ENCODE measurements around the gene MMD2.

DNA sequence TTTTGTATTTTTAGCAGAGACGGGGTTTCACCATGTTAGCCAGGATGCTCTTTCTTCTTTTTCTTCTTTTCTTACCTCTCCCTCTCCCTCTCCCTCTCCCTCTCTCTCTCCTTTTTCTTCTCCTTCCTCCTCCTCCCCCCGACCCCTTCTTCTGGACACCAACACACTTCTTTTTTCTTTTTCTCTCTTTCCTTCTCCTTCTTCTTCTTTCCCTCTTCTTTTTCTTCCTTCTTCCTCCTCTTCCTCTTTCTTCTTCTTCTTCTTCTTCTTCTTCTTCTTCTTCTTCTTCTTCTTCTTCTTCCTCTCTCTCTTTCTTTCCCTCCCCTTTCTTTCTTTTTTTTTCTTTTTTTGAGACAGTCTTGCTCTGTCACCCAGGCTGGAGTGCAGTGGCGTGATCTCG lies 14.0 kb downstream of the MMD2 start:
- TF ChIP-seq, protein P1, sequence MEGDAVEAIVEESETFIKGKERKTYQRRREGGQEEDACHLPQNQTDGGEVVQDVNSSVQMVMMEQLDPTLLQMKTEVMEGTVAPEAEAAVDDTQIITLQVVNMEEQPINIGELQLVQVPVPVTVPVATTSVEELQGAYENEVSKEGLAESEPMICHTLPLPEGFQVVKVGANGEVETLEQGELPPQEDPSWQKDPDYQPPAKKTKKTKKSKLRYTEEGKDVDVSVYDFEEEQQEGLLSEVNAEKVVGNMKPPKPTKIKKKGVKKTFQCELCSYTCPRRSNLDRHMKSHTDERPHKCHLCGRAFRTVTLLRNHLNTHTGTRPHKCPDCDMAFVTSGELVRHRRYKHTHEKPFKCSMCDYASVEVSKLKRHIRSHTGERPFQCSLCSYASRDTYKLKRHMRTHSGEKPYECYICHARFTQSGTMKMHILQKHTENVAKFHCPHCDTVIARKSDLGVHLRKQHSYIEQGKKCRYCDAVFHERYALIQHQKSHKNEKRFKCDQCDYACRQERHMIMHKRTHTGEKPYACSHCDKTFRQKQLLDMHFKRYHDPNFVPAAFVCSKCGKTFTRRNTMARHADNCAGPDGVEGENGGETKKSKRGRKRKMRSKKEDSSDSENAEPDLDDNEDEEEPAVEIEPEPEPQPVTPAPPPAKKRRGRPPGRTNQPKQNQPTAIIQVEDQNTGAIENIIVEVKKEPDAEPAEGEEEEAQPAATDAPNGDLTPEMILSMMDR (IDR thresholded peaks at IDR 0.05; ENCODE audit: extremely low read depth in 1 of 2, insufficient read depth in 1 of 2, low read depth in 1 of 2, low read length in 2 of 2) = no peak
- TF ChIP-seq POLR2A (IDR thresholded peaks at IDR 0.05; ENCODE audit: low read depth, low read length) = no peak
- no peak for TF ChIP-seq MYC (IDR thresholded peaks at IDR 0.05; ENCODE audit: low read depth, low read length)
- no peak for TF ChIP-seq POLR2AphosphoS5 (IDR thresholded peaks at IDR 0.05; ENCODE audit: insufficient read depth, low read depth, low read length)
- no peak for TF ChIP-seq EZH2 (IDR thresholded peaks at IDR 0.05; ENCODE audit: borderline replicate concordance, low read depth, low read length, severe bottlenecking)
- TF ChIP-seq, protein P2, sequence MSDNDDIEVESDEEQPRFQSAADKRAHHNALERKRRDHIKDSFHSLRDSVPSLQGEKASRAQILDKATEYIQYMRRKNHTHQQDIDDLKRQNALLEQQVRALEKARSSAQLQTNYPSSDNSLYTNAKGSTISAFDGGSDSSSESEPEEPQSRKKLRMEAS (IDR thresholded peaks at IDR 0.05; ENCODE audit: insufficient read depth, insufficient read length) = no peak
- no peak for TF ChIP-seq FOS (IDR thresholded peaks at IDR 0.05; ENCODE audit: borderline replicate concordance, insufficient read depth, low read length)
- TF ChIP-seq GATA2 (IDR thresholded peaks at IDR 0.05; ENCODE audit: insufficient read depth, insufficient read length, low read depth, low read length) = no peak
- TF ChIP-seq JUN (IDR thresholded peaks at IDR 0.05; ENCODE audit: borderline replicate concordance, insufficient read depth, insufficient read length, low read depth) = no peak
